Limb (tissue), 2 donors: ENCODE measurements around the gene VN1R5.
"Not testable (repeated sequence)": the region's sequence is repeated elsewhere in the genome, so short reads cannot be mapped to it uniquely, and the experiment has no call there.

Experiments
- DNase-seq, 2 donors: peaks; one replicate each; pipeline ENCODE4 v3.0.0-alpha.2; 2016; ENCODE audit errors: extremely low spot score in 2 of 2

The VN1R5 gene

GRCh38 chr1:247255772-247256171, at the start of gene VN1R5:
Gene VN1R5 (plus strand): TSS chr1:247256072.
- not testable (repeated sequence) for DNase-seq

- DNase-seq: no peak
Observed at GRCh38 chr1:247209396-247209795, 46.5 kb upstream of the VN1R5 start.

GRCh38 chr1:247210062-247210375, 45.9 kb upstream of the VN1R5 start:
- DNase-seq: no peak

GRCh38 chr1:247210376-247211117, 45.3 kb upstream of the VN1R5 start:
- peak; percentile 95 to 96 for DNase-seq

- DNase-seq: no peak
Observed at GRCh38 chr1:247211339-247211738, 44.5 kb upstream of the VN1R5 start.

- DNase-seq: peak in 1 of 2 donors; percentile 11
Observed at GRCh38 chr1:247212012-247212411, 43.9 kb upstream of the VN1R5 start.

- DNase-seq: no peak
Observed at GRCh38 chr1:247212627-247213617, 43.0 kb upstream of the VN1R5 start.

GRCh38 chr1:247216261-247216660, 39.6 kb upstream of the VN1R5 start:
- DNase-seq: no peak

GRCh38 chr1:247218121-247218651, 37.7 kb upstream of the VN1R5 start:
- no peak for DNase-seq

- not testable (repeated sequence) for DNase-seq
Observed at GRCh38 chr1:247220280-247220679, 35.6 kb upstream of the VN1R5 start.

GRCh38 chr1:247222840-247223239, 33.0 kb upstream of the VN1R5 start:
- no peak for DNase-seq

- DNase-seq: no peak
Observed at GRCh38 chr1:247224822-247225221, 31.1 kb upstream of the VN1R5 start.

- no peak for DNase-seq
Observed at GRCh38 chr1:247228133-247228532, 27.7 kb upstream of the VN1R5 start.

- DNase-seq: no peak
Observed at GRCh38 chr1:247241691-247242090, 14.2 kb upstream of the VN1R5 start.

- no peak for DNase-seq
Observed at GRCh38 chr1:247243524-247244137, 12.2 kb upstream of the VN1R5 start.

GRCh38 chr1:247246325-247247115, 9.4 kb upstream of the VN1R5 start:
- no peak for DNase-seq

- no peak for DNase-seq
Observed at GRCh38 chr1:247247568-247247967, 8.3 kb upstream of the VN1R5 start.

GRCh38 chr1:247266053-247266452, 10.2 kb downstream of the VN1R5 start:
- no peak for DNase-seq

GRCh38 chr1:247268390-247269045, 12.6 kb downstream of the VN1R5 start:
- DNase-seq: no peak

GRCh38 chr1:247269133-247269532, 13.3 kb downstream of the VN1R5 start:
- no peak for DNase-seq
